Measurements from ENCODE around the gene LNX1.

DNA sequence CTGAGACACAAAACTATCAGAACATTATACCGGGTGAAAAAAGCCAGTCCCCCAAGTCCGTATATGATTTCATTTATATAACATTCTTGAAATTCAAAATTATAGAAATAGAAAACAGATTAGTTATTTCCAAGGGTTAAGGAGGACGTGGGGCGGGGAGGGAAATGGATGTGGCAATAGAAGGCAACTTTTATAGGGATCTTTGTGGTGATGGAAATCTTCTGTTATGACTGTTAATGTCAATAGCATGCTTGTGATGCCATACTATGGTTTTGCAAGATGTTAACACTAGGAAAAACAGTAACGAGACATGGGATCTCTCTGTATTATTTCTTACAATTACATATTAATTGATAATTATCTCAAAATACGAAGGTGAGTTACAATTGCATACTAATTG lies 96.4 kb downstream of the LNX1 start:
- no peak for TF ChIP-seq POLR2A (IDR thresholded peaks at IDR 0.05)
- TF ChIP-seq, protein P1, sequence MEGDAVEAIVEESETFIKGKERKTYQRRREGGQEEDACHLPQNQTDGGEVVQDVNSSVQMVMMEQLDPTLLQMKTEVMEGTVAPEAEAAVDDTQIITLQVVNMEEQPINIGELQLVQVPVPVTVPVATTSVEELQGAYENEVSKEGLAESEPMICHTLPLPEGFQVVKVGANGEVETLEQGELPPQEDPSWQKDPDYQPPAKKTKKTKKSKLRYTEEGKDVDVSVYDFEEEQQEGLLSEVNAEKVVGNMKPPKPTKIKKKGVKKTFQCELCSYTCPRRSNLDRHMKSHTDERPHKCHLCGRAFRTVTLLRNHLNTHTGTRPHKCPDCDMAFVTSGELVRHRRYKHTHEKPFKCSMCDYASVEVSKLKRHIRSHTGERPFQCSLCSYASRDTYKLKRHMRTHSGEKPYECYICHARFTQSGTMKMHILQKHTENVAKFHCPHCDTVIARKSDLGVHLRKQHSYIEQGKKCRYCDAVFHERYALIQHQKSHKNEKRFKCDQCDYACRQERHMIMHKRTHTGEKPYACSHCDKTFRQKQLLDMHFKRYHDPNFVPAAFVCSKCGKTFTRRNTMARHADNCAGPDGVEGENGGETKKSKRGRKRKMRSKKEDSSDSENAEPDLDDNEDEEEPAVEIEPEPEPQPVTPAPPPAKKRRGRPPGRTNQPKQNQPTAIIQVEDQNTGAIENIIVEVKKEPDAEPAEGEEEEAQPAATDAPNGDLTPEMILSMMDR (IDR thresholded peaks at IDR 0.05): no peak
